ENCODE results near the gene TTC9. TPM values are rescaled to one million over a fixed set of nuclear protein-coding genes. Genes with fewer than 3 reads are reported as not detected.

TTC9 gene
- polyA plus RNA-seq (2012; ENCODE audit: insufficient read depth, insufficient read length, low read depth), result not detected

DNA sequence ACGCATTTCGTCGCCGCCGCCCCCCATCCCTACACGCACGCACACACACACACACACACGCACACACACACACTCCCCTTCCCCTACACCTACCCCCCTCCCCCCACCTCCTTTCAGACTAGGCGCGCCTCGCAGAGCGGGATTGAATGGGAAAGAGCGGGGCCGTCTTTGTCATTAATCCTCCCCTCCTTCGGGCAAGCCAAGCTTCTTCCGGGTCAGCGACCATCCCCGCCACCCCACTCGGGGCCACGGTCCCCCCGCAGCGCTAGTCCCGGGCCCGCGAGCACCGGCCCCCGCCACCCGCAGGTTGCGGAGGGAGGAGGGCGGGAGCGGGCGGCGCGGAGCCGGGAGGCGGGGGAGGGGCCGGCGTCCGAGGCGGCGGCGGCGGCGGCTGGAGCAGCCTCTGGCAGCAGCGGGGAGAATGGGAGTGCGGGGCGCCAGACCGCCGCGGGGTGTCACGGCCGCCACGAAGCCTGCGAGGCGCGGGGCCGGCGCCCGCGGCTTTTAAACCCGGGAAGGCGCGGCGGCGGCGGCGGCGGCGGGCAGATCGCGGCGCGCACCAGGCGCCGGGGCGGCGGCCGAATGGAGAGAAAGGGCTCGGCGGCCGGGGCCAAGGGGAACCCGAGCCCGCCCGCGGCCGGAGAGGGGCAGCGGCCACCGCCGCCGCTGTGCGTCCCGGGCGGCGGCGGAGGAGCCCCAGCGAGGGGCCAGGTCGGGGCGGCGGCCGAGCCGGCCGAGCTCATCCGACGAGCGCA lies at the start of gene TTC9:
TSS of gene TTC9 (plus strand) at position 369 of the 755 bp plus-strand sequence. CDS start at position 583, 214 bp downstream.
- H3K4me3 ChIP-seq (ENCODE audit: low read depth, low read length), result peak within 1 kb of the TSS; percentile 40
- DNase-seq, result peak; percentile 25
- TF ChIP-seq, protein P1, sequence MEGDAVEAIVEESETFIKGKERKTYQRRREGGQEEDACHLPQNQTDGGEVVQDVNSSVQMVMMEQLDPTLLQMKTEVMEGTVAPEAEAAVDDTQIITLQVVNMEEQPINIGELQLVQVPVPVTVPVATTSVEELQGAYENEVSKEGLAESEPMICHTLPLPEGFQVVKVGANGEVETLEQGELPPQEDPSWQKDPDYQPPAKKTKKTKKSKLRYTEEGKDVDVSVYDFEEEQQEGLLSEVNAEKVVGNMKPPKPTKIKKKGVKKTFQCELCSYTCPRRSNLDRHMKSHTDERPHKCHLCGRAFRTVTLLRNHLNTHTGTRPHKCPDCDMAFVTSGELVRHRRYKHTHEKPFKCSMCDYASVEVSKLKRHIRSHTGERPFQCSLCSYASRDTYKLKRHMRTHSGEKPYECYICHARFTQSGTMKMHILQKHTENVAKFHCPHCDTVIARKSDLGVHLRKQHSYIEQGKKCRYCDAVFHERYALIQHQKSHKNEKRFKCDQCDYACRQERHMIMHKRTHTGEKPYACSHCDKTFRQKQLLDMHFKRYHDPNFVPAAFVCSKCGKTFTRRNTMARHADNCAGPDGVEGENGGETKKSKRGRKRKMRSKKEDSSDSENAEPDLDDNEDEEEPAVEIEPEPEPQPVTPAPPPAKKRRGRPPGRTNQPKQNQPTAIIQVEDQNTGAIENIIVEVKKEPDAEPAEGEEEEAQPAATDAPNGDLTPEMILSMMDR (IDR thresholded peaks at IDR 0.05; ENCODE audit: low read depth, low read length), result no peak
- peaks cover 77% of the 10 kb centered on the region for H3K27me3 ChIP-seq
- H3K9me3 ChIP-seq, result no peaks in the 10 kb centered on the region
- H3K36me3 ChIP-seq, result no peaks in the 10 kb centered on the region
- no peaks in the 10 kb centered on the region for H3K4me1 ChIP-seq

DNA sequence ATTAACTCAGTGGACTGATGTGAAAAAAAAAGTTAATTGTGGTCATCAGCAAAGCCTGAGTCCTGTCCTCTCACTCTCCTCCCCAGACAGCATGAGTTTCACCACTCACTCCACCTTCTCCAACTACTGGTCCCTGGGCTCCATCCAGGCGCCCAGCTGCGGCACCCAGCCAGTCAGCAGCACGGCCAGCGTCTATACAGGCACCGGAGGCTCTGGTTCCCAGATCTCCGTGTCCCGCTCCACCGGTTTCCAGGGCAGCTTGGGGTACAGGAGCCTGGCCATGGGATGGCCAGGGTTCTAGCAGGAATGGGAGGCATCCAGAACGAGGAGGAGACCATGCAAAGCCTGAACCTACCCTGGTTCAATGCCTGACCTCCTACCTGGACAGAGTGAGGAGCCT lies 47.3 kb upstream of the TTC9 start:
- Histone ChIP-seq H3K36me3 (peaks cover 53% of the 10 kb centered on the region), H3K4me1 (no peaks in the 10 kb centered on the region), H3K9me3 (no peaks in the 10 kb centered on the region), H3K4me3 (ENCODE audit: low read depth, low read length) (no peak overlapping the region), H3K27me3 (no peaks in the 10 kb centered on the region)
- TF ChIP-seq, protein P1 (IDR thresholded peaks at IDR 0.05; ENCODE audit: low read depth, low read length), result no peak
- no peak for DNase-seq

DNA sequence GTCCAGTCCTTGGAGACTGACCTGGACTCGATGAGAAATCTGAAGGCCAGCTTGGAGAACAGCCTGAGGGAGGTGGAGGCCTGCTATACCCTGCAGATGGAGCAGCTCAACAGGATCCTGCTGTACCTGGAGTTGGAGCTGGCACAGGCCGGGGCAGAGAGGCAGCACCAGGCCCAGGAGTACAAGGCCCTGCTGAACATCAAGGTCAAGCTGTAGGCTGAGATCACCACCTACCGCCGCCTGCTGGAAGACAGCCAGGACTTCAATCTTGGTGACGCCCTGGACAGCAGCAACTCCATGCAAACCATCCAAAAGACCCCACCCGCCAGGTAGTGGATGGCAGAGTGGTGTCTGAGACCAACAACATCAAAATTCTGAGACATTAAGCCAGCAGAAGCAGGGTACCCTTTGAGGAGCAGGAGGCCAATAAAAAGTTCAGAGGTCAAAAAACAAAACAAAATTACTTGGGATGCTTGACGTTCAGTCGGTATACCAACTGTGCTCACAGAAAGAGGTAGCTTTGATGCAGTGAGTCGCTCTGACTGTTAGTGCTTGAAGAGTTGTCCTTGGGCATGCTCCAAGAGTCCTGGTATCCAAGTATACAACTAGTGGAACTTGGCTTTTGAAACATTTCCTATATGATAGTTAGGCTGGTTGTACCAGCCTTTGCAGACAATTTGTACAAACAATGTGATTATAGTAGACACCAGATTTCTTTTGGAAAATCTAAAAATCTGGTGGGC lies 46.1 kb upstream of the TTC9 start:
- no peak overlapping the region for H3K4me3 ChIP-seq (ENCODE audit: low read depth, low read length)
- no peaks in the 10 kb centered on the region for H3K27me3 ChIP-seq
- H3K9me3 ChIP-seq, result no peaks in the 10 kb centered on the region
- TF ChIP-seq, protein P1 (IDR thresholded peaks at IDR 0.05; ENCODE audit: low read depth, low read length), result no peak
- H3K36me3 ChIP-seq, result peaks cover 47% of the 10 kb centered on the region
- DNase-seq, result no peak
- no peaks in the 10 kb centered on the region for H3K4me1 ChIP-seq

DNA sequence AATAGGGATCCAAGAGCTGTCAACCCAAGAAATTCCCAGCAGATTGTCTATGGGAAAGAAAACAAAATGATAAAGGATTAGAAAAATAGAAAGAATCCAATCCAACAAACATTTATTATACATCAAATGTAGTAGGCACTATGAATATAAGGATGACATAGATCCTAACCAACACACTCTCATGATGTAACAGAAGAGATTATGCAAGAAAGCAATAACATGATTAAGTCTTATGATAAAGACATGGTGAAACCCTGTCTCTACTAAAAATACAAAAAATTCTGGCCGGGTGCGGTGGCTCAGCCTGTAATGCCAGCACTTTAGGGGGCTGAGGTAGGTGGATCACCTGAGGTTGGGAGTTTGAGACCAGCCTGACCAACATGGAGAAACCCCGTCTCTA lies 44.0 kb upstream of the TTC9 start:
- no peaks in the 10 kb centered on the region for H3K4me1 ChIP-seq
- H3K36me3 ChIP-seq, result peaks cover 34% of the 10 kb centered on the region
- no peaks in the 10 kb centered on the region for H3K9me3 ChIP-seq
- no peaks in the 10 kb centered on the region for H3K27me3 ChIP-seq
- no peak for DNase-seq
- TF ChIP-seq, protein P1 (IDR thresholded peaks at IDR 0.05; ENCODE audit: low read depth, low read length), result no peak
- H3K4me3 ChIP-seq (ENCODE audit: low read depth, low read length), result no peak overlapping the region

DNA sequence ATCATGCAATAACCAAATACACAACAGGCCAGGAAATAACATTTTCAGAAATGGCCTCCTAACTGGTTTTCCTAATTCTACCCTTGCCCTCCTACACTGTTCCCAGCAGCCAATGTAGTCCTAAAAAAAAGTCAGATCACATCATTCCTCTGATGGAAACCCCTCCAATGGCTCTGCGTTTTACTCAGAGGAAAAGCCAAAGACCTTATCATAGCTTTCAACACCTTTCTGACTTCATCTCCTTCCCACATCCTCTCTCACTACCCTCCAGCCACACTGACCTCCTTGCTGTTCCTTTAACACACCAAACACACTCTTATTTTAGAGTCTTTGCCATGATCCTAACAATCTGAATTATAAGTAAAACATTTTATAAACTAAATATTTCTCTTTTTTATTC lies 42.4 kb upstream of the TTC9 start:
- peak overlapping the region; percentile 77 for H3K4me3 ChIP-seq (ENCODE audit: low read depth, low read length)
- H3K4me1 ChIP-seq, result no peaks in the 10 kb centered on the region
- H3K36me3 ChIP-seq, result peaks cover 21% of the 10 kb centered on the region
- no peaks in the 10 kb centered on the region for H3K9me3 ChIP-seq
- no peak for DNase-seq
- TF ChIP-seq, protein P1 (IDR thresholded peaks at IDR 0.05; ENCODE audit: low read depth, low read length), result no peak
- no peaks in the 10 kb centered on the region; the same call in 1 of the 2 replicates for H3K27me3 ChIP-seq
